Activated T-cell treated with anti-CD3 and anti-CD28 coated beads, Interleukin-2, amount 50 U/mL, for 72 hours (primary cell): Measurements from ENCODE around the gene GRIN1. TPM values are rescaled to one million over a fixed set of nuclear protein-coding genes. Genes with fewer than 3 reads are reported as not detected.
A peak's percentile ranks its signal among the peaks of the same experiment; 100 is the strongest.

Source experiments
- ATAC-seq, 2 donors: fragments of 150-1000 bp; cut with Tn5 transposase; replicated peaks in 1 of 2; 2 replicates each; pipeline ENCODE4 v1.10.0; 2021; ENCODE audit warnings: moderate library complexity in 2 of 2, mild to moderate bottlenecking in 1 of 2
- DNase-seq, 2 donors: peaks; one replicate each; pipeline ENCODE4 v3.0.0; 2021 to 2022; ENCODE audit warnings: mixed read lengths in 1 of 2
- H3K27ac Mint-ChIP-seq: one replicate; pipeline ENCODE4 v1.8.0; 2022; ENCODE audit warnings: mild to moderate bottlenecking, moderate library complexity, mixed read lengths
- H3K27me3 Mint-ChIP-seq: one replicate; pipeline ENCODE4 v1.8.0; 2022; ENCODE audit warnings: low read depth, mixed read lengths
- H3K36me3 Mint-ChIP-seq, 2 donors: one replicate each; pipeline ENCODE4 v1.8.0; 2022; ENCODE audit warnings: mixed read lengths in 2 of 2, mild to moderate bottlenecking in 1 of 2; ENCODE audit not compliant: insufficient read depth in 2 of 2
- H3K4me1 Mint-ChIP-seq: one replicate; pipeline ENCODE4 v1.8.0; 2022; ENCODE audit warnings: low read depth, mixed read lengths
- H3K4me3 Mint-ChIP-seq, 2 donors: one replicate each; pipeline ENCODE4 v1.8.0; 2022; ENCODE audit warnings: mild to moderate bottlenecking in 2 of 2, mixed read lengths in 2 of 2, moderate library complexity in 2 of 2
- H3K9me3 Mint-ChIP-seq, 2 donors: one replicate each; pipeline ENCODE4 v1.8.0; 2022; ENCODE audit warnings: mixed read lengths in 2 of 2
- total RNA-seq, 2 donors: library from RNA; stranded (reverse); gene quantifications; one replicate each; pipeline ENCODE4 v1.2.3, GENCODE V29; 2022

GRIN1 gene
- total RNA-seq, 2 donors from 2014 or later: 0.38 to 1.2 TPM

GRCh38 chr9:137191691-137192447 is 52.9 kb downstream of the GRIN1 start:
- H3K4me1 Mint-ChIP-seq: peaks cover 33% of the 10 kb centered on the region
- no peak overlapping the region for H3K27ac Mint-ChIP-seq
- H3K9me3 Mint-ChIP-seq: no peaks in the 10 kb centered on the region
- no peak overlapping the region for H3K4me3 Mint-ChIP-seq
- no peak for DNase-seq
- H3K27me3 Mint-ChIP-seq: no peaks in the 10 kb centered on the region
- peaks cover 0 to 3% of the 10 kb centered on the region in 2 donors for H3K36me3 Mint-ChIP-seq
- no peak for ATAC-seq

- Mint-ChIP-seq H3K9me3 (no peaks in the 10 kb centered on the region), H3K4me1 (peaks cover 27% of the 10 kb centered on the region), H3K27me3 (no peaks in the 10 kb centered on the region), H3K27ac (no peak overlapping the region), H3K4me3 (no peak overlapping the region), H3K36me3 (peaks cover 0 to 3% of the 10 kb centered on the region in 2 donors)
- ATAC-seq: no peak
- DNase-seq: no peak
These were observed 53.5 kb downstream of the GRIN1 start for GRCh38 chr9:137192448-137192780.

- Mint-ChIP-seq H3K36me3 (peaks cover 0 to 3% of the 10 kb centered on the region in 2 donors), H3K4me3 (no peak overlapping the region), H3K4me1 (peaks cover 23% of the 10 kb centered on the region), H3K27me3 (no peaks in the 10 kb centered on the region), H3K27ac (no peak overlapping the region), H3K9me3 (no peaks in the 10 kb centered on the region)
- no peak for DNase-seq
- no peak for ATAC-seq
These were observed 53.9 kb downstream of the GRIN1 start for GRCh38 chr9:137192859-137193258.

- ATAC-seq (no peak), DNase-seq (no peak)
- Mint-ChIP-seq H3K27me3 (no peaks in the 10 kb centered on the region), H3K27ac (no peak overlapping the region), H3K4me3 (no peak overlapping the region), H3K4me1 (peaks cover 28% of the 10 kb centered on the region), H3K9me3 (no peaks in the 10 kb centered on the region), H3K36me3 (peaks cover 0 to 3% of the 10 kb centered on the region in 2 donors)
These were observed 54.8 kb downstream of the GRIN1 start for GRCh38 chr9:137193771-137194170.

GRCh38 chr9:137194388-137194787 is 55.4 kb downstream of the GRIN1 start:
- peaks cover 0 to 3% of the 10 kb centered on the region in 2 donors for H3K36me3 Mint-ChIP-seq

GRCh38 chr9:137194909-137195308 is 56.0 kb downstream of the GRIN1 start:
- ATAC-seq (no peak), DNase-seq (no peak)
- Mint-ChIP-seq H3K27ac (no peak overlapping the region), H3K36me3 (peaks cover 0 to 5% of the 10 kb centered on the region in 2 donors), H3K9me3 (no peaks in the 10 kb centered on the region), H3K4me1 (peaks cover 17% of the 10 kb centered on the region), H3K4me3 (no peak overlapping the region), H3K27me3 (no peaks in the 10 kb centered on the region)

More at GRCh38 chr9:137194388-137194787, 55.4 kb downstream of the GRIN1 start:
- DNase-seq (no peak), ATAC-seq (no peak)
- no peaks in the 10 kb centered on the region for H3K27me3 Mint-ChIP-seq
- H3K4me3 Mint-ChIP-seq: no peak overlapping the region
- no peaks in the 10 kb centered on the region for H3K9me3 Mint-ChIP-seq
- H3K4me1 Mint-ChIP-seq: peaks cover 22% of the 10 kb centered on the region
- H3K27ac Mint-ChIP-seq: no peak overlapping the region

- H3K4me1 Mint-ChIP-seq: peaks cover 11% of the 10 kb centered on the region
- no peak overlapping the region for H3K4me3 Mint-ChIP-seq
- no peaks in the 10 kb centered on the region for H3K27me3 Mint-ChIP-seq
- no peaks in the 10 kb centered on the region for H3K9me3 Mint-ChIP-seq
- peaks cover 0 to 3% of the 10 kb centered on the region in 2 donors for H3K36me3 Mint-ChIP-seq
- ATAC-seq (no peak), DNase-seq (no peak)
- no peak overlapping the region for H3K27ac Mint-ChIP-seq
These were observed 56.7 kb downstream of the GRIN1 start for GRCh38 chr9:137195525-137196220.

- H3K4me3 Mint-ChIP-seq: peak overlapping the region; percentile 18 to 36
- no peak overlapping the region for H3K27ac Mint-ChIP-seq
These were observed 59.3 kb downstream of the GRIN1 start for GRCh38 chr9:137198051-137198901.

GRCh38 chr9:137198902-137199283 is 59.9 kb downstream of the GRIN1 start:
- Mint-ChIP-seq H3K36me3 (peaks cover 0 to 2% of the 10 kb centered on the region in 2 donors), H3K27ac (no peak overlapping the region), H3K9me3 (no peaks in the 10 kb centered on the region), H3K27me3 (no peaks in the 10 kb centered on the region), H3K4me3 (peak overlapping the region in 1 of 2 donors; percentile 84), H3K4me1 (peaks cover 27% of the 10 kb centered on the region)
- DNase-seq (no peak), ATAC-seq (no peak)

More at GRCh38 chr9:137198051-137198901, 59.3 kb downstream of the GRIN1 start:
- H3K27me3 Mint-ChIP-seq: no peaks in the 10 kb centered on the region
- peaks cover 0 to 1% of the 10 kb centered on the region in 2 donors for H3K36me3 Mint-ChIP-seq
- H3K9me3 Mint-ChIP-seq: no peaks in the 10 kb centered on the region
- DNase-seq: no peak
- H3K4me1 Mint-ChIP-seq: peaks cover 22% of the 10 kb centered on the region
- ATAC-seq: no peak

GRCh38 chr9:137199411-137200121 is 60.6 kb downstream of the GRIN1 start:
- peaks cover 0 to 4% of the 10 kb centered on the region in 2 donors for H3K36me3 Mint-ChIP-seq
- ATAC-seq (no peak), DNase-seq (no peak)
- no peak overlapping the region for H3K27ac Mint-ChIP-seq
- peaks cover 34% of the 10 kb centered on the region for H3K4me1 Mint-ChIP-seq
- no peaks in the 10 kb centered on the region for H3K27me3 Mint-ChIP-seq
- no peaks in the 10 kb centered on the region for H3K9me3 Mint-ChIP-seq
- peak overlapping the region; percentile 84 to 89 for H3K4me3 Mint-ChIP-seq

- ATAC-seq: peak; percentile 94
- Mint-ChIP-seq H3K36me3 (peaks cover 1 to 8% of the 10 kb centered on the region in 2 donors), H3K9me3 (no peaks in the 10 kb centered on the region), H3K27ac (peak within 1 kb of the TSS; percentile 28), H3K4me3 (peak within 1 kb of the TSS; percentile 91 to 93), H3K4me1 (peaks cover 36% of the 10 kb centered on the region), H3K27me3 (no peaks in the 10 kb centered on the region)
- DNase-seq: peak; percentile 99 to 100
These were observed 61.6 kb downstream of the GRIN1 start, which contains the start of gene TPRN for GRCh38 chr9:137200311-137201204. TSS of gene TPRN (minus strand) at chr9:137200741. CDS start at chr9:137200711, 30 bp downstream.
